Fibroblast of lung (primary cell): ENCODE measurements around the gene RIC8A. TPM values are rescaled to one million over a fixed set of nuclear protein-coding genes. Genes with fewer than 3 reads are reported as not detected.
A peak's percentile ranks its signal among the peaks of the same experiment; 100 is the strongest.

Experiments
- DNase-seq, 2 donors: peaks; one replicate each; pipeline versions ENCODE4 v3.0.0 to v3.0.0-alpha.2; 2010; ENCODE audit warnings: low read depth in 2 of 2
- H2AFZ ChIP-seq: 2 replicates; pipeline ENCODE4 v1.5.1; 2012; ENCODE audit warnings: low read length, control low read depth, inconsistent platforms
- H3K27ac ChIP-seq: 2 replicates; pipeline ENCODE4 v1.5.1; 2011; ENCODE audit warnings: low read length, control low read depth; ENCODE audit not compliant: insufficient read depth
- H3K27me3 ChIP-seq: 2 replicates; pipeline ENCODE4 v1.5.1; 2011; ENCODE audit warnings: mild to moderate bottlenecking, low read length; ENCODE audit not compliant: control insufficient read depth, insufficient read depth
- H3K36me3 ChIP-seq: 2 replicates; pipeline ENCODE4 v1.5.1; 2011; ENCODE audit warnings: low read length; ENCODE audit not compliant: control insufficient read depth, insufficient read depth
- H3K4me1 ChIP-seq: 2 replicates; pipeline ENCODE4 v1.5.1; 2011; ENCODE audit warnings: low read length; ENCODE audit not compliant: control insufficient read depth, insufficient read depth; ENCODE audit errors: extremely low read depth
- H3K4me2 ChIP-seq: 2 replicates; pipeline ENCODE4 v1.5.1; 2011; ENCODE audit warnings: low read length, control low read depth; ENCODE audit not compliant: insufficient read depth; ENCODE audit errors: extremely low read depth
- H3K4me3 ChIP-seq, 4 experiments: fragments of 200-600 bp in 1 of 4; sonication (generic) in 1 of 4; replicated peaks in 1 of 4; 2 replicates each; pipeline ENCODE4 v1.5.1; 2011 to 2016; ENCODE audit warnings: low read length in 4 of 4, low read depth in 3 of 4, mild to moderate bottlenecking in 3 of 4, control low read depth in 2 of 4, inconsistent platforms in 1 of 4, mixed read lengths in 1 of 4; ENCODE audit not compliant: insufficient read depth in 1 of 4; ENCODE audit errors: control extremely low read depth in 1 of 4
- H3K79me2 ChIP-seq: 2 replicates; pipeline ENCODE4 v1.5.1; 2012; ENCODE audit warnings: mild to moderate bottlenecking, low read length, inconsistent platforms; ENCODE audit not compliant: control insufficient read depth, insufficient read depth
- H3K9ac ChIP-seq: 2 replicates; pipeline ENCODE4 v1.5.1; 2011; ENCODE audit warnings: mild to moderate bottlenecking, low read length, control low read depth; ENCODE audit not compliant: insufficient read depth
- H3K9me3 ChIP-seq: 2 replicates; pipeline ENCODE4 v1.5.1; 2012; ENCODE audit warnings: low read depth, low read length; ENCODE audit not compliant: control insufficient read depth, insufficient read depth
- H4K20me1 ChIP-seq: 2 replicates; pipeline ENCODE4 v1.5.1; 2011; ENCODE audit warnings: low read length; ENCODE audit not compliant: control insufficient read depth, insufficient read depth; ENCODE audit errors: extremely low read depth
- CTCF ChIP-seq, 2 donors: IDR thresholded peaks in 1 of 2; conservative IDR thresholded peaks in 1 of 2; 1 replicate in 1 of 2; 2 replicates in 1 of 2; pipeline ENCODE4 v1.5.1; 2011 to 2012; ENCODE audit warnings: low read length in 2 of 2, control low read depth in 1 of 2, inconsistent platforms in 1 of 2, low read depth in 1 of 2, mild to moderate bottlenecking in 1 of 2
- EZH2 ChIP-seq: IDR thresholded peaks from 2 replicates; pipeline ENCODE4 v1.5.1; 2012; ENCODE audit warnings: low read length, control low read depth, mild to moderate bottlenecking; ENCODE audit errors: missing control alignments
- polyA plus RNA-seq, 2 donors: library from polyadenylated mRNA; depleted of rRNA in 1 of 2; stranded (reverse) in 1 of 2; unstranded in 1 of 2; fragments of >200 nt; gene quantifications; 2 replicates each; pipeline ENCODE4 v1.2.1, GENCODE V29; 2011 to 2012; ENCODE audit warnings: missing spikeins in 1 of 2
- total RNA-seq: library from RNA; depleted of rRNA; stranded (reverse); fragments of >200 nt; gene quantifications from 2 replicates; pipeline ENCODE4 v1.2.1, GENCODE V29; 2014

The RIC8A gene
- total and polyA plus RNA-seq, 2 donors (not counting 1 experiment from before 2014, with no cell fraction given): 106 to 230 TPM

- H2AFZ ChIP-seq: no peak overlapping the region
- no peaks in the 10 kb centered on the region for H3K79me2 ChIP-seq
- no peak overlapping the region for H3K27ac ChIP-seq
- no peak for TF ChIP-seq CTCF (conservative IDR thresholded peaks at IDR 0.05 in 1 of 2, IDR thresholded peaks at IDR 0.05 in 1 of 2; ENCODE audit: low read depth in 1 of 2, low read length in 2 of 2)
- TF ChIP-seq EZH2: no peak
- H4K20me1 ChIP-seq: no peaks in the 10 kb centered on the region
- no peaks in the 10 kb centered on the region for H3K9me3 ChIP-seq
- no peak for DNase-seq
- peaks cover 1% of the 10 kb centered on the region for H3K36me3 ChIP-seq
- H3K4me2 ChIP-seq: no peak overlapping the region
- peaks cover 10% of the 10 kb centered on the region for H3K4me1 ChIP-seq
- H3K27me3 ChIP-seq: no peaks in the 10 kb centered on the region
- no peak overlapping the region for H3K4me3 ChIP-seq
- H3K9ac ChIP-seq: no peak overlapping the region
Measured at GRCh38 chr11:221539-221938, 14.0 kb downstream of the RIC8A start.

- H3K27ac ChIP-seq: peak overlapping the region; percentile 44
- H3K4me1 ChIP-seq: peaks cover 10% of the 10 kb centered on the region
- H3K4me3 ChIP-seq: no peak overlapping the region
- H3K27me3 ChIP-seq: no peaks in the 10 kb centered on the region
- no peaks in the 10 kb centered on the region for H3K9me3 ChIP-seq
- peaks cover 1% of the 10 kb centered on the region for H3K36me3 ChIP-seq
- H4K20me1 ChIP-seq: no peaks in the 10 kb centered on the region
- H3K4me2 ChIP-seq: no peak overlapping the region
- H2AFZ ChIP-seq: no peak overlapping the region
- DNase-seq: no peak
- TF ChIP-seq CTCF (conservative IDR thresholded peaks at IDR 0.05 in 1 of 2, IDR thresholded peaks at IDR 0.05 in 1 of 2; ENCODE audit: low read depth in 1 of 2, low read length in 2 of 2): no peak
- no peak for TF ChIP-seq EZH2
- no peak overlapping the region for H3K9ac ChIP-seq
- H3K79me2 ChIP-seq: no peaks in the 10 kb centered on the region
Measured at GRCh38 chr11:221998-222789, 14.7 kb downstream of the RIC8A start.

GRCh38 chr11:223026-223789 lies 15.7 kb downstream of the RIC8A start:
- H3K27me3 ChIP-seq: no peaks in the 10 kb centered on the region
- H3K27ac ChIP-seq: peak overlapping the region; percentile 61
- H4K20me1 ChIP-seq: no peaks in the 10 kb centered on the region
- no peak overlapping the region for H3K9ac ChIP-seq
- H3K36me3 ChIP-seq: peaks cover 1% of the 10 kb centered on the region
- no peaks in the 10 kb centered on the region for H3K9me3 ChIP-seq
- no peak overlapping the region for H3K4me2 ChIP-seq
- H3K4me1 ChIP-seq: peaks cover 10% of the 10 kb centered on the region
- H2AFZ ChIP-seq: no peak overlapping the region
- TF ChIP-seq EZH2 (no peak), CTCF (conservative IDR thresholded peaks at IDR 0.05 in 1 of 2, IDR thresholded peaks at IDR 0.05 in 1 of 2; ENCODE audit: low read depth in 1 of 2, low read length in 2 of 2) (no peak)
- H3K4me3 ChIP-seq: no peak overlapping the region
- DNase-seq: peak in 1 of 2 donors; percentile 39
- no peaks in the 10 kb centered on the region for H3K79me2 ChIP-seq
